ENCODE data around the gene MAGEA9B.
A peak's percentile ranks its signal among the peaks of the same experiment; 100 is the strongest.
"Not testable (repeated sequence)": the region's sequence is repeated elsewhere in the genome, so short reads cannot be mapped to it uniquely, and the experiment has no call there.

Gene MAGEA9B

DNA sequence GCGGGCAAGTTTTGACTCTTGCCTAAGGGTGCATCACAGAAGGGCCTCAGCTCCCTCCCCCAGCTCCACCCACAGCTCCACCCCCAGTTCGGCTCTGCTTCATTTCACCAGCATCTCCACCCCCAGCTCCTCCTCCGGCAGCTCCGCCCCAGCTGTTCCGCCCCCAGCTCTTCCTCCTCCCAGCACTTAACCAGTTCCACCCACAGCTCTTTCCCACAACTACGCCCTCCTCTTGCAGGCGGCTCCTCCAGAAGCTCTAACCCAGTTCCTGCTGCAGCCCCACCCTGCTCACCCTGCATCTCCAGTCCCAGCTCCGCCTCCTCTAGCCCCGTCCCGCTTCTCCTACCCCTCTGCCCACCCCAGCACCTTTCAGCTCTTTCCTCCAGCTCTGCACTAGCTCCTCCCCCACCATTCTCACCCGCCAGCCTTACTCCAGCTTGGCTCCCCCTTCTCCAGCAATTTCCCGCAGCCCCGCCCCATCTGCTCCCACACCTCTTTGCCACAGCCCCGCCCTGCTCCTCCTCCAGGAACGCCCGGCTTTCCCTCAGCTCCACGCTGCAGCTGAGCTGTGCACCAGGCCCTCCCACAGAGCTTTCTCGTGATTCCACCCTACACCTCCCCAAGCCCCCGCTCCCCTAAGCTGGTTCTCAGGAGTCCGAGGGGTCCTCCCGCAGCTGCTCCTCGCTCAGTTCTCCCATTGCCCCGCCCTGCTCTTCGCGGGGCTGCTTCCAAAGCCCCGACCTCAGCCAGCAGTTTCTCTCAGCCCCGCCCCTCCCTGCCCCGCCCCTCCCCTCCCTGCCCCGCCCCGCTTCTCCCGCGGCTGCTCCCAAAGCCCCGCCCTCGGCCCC is 47.8 kb downstream of the MAGEA9B start:
- DNase-seq (ENCODE audit: low read depth in 2 of 2, low spot score in 1 of 2), result peak; percentile 53 to 73

DNA sequence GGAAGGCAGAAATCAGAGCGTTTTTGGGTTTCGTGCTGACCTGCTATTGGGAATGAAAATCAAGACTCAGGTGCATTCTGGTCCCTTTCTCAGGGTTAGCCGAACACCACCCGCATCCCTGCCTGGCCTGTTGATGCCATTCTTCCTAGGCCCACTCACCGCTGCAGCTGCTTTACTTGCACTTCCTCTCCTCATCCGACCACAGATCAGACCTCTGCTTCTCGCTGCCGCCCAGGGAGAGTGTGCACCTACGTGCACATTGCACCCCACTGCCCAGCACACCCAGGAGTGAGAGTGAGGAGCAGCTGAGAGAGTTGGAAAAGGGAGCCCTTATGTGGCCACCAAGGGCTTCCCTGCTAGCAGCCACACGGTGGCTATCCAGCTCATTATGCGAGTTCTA is 49.8 kb downstream of the MAGEA9B start:
- not testable (repeated sequence) for DNase-seq (ENCODE audit: low read depth in 2 of 2, low spot score in 1 of 2)

DNA sequence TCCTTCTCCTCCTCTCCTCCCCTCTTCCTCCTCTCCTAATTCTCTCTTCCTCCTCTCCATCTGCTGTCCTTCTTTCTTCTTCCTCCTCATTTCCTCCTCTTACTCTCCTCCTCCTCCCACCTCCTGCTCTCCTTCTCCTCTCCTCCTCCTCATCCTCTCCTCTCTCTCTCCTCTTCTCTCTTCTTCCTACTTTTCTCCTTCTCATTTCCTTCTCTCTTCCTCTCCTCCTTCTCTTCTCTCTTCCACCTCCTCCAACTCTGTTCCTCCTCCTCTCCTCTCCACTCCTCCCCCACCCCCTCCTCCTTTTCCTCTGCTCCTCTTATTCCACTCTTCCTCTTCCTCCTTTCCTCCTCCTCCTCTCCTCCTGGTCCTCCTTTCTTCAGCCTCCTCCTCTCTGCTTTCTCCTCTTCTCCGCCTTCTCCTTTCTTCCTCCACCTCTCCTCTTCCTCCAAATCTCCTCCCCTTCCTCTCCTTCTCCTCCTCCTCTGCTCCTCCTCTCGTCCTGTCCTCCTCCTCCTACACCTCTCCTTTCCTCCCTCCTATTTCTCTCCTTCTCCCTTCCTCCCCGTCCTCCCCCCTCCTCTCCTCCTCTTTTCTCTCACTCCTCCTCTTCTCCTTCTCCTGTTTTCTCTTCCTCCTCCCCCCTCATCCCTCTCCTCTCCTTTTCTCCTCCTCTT is 52.2 kb downstream of the MAGEA9B start:
- not testable (repeated sequence) for DNase-seq (ENCODE audit: low read depth in 2 of 2, low spot score in 1 of 2)

DNA sequence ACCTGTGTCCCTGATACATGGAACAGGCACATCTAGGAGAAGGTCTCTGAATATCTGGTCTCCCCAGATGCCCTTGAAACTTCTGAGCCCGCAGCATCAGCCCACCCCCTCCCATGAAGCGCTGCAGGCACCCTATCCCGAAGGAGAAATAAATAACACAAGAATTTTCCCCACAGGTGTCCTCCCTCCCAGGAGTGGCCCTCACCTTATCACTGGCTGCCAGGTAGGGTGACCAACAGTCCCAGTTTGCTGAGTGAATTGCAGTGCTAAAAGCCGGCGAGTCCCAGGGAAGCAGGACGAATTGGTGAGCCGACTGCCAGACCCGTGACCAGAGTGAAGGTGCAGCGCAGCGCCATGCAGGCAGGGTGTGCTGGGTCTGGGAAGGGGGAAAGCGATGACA is 53.3 kb downstream of the MAGEA9B start:
- not testable (repeated sequence) for DNase-seq (ENCODE audit: low read depth in 2 of 2, low spot score in 1 of 2)

DNA sequence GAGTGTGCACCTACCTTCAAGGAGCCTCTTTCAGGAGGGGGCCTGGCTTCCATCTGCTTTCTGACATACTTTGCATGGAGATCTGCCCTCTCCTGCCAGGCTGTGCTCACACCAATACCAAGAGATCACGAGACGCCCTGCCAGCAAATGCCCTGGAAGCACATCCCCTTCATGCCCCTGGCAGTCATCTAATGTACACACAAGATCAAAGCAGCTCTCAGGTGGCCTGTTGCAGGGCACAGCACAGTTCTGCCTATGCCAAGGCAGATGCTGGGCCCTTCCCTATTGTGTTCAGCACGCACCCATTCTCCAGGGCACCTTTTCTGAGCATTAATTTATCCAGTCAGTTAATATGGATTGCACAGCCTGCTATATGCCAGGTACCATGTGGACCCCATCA is 54.4 kb downstream of the MAGEA9B start:
- not testable (repeated sequence) for DNase-seq (ENCODE audit: low read depth in 2 of 2, low spot score in 1 of 2)

Data from stimulated activated CD8-positive, alpha-beta memory T cell treated with anti-CD3 and anti-CD28 coated beads, Interleukin-4, amount 100 ng/mL, for 1 hour (primary cell).